Lung (tissue), 12 donors: Measurements from ENCODE around the gene TBC1D8. TPM values are rescaled to one million over a fixed set of nuclear protein-coding genes. Genes with fewer than 3 reads are reported as not detected.

Experiments used
- ATAC-seq: fragments of 200-7000 bp; cut with Tn5 transposase; one replicate; pipeline ENCODE4 v1.9.1; 2020; ENCODE audit warnings: moderate number of reproducible peaks; ENCODE audit not compliant: insufficient read depth, low FRiP score
- DNase-seq, 3 donors: peaks; one replicate each; pipeline ENCODE4 v3.0.0-alpha.2; 2013 to 2017
- H3K27ac ChIP-seq, 2 donors: one replicate each; pipeline ENCODE4 v1.5.1; 2013; ENCODE audit warnings: mild to moderate bottlenecking in 2 of 2, moderate library complexity in 2 of 2, control low read depth in 1 of 2, inconsistent platforms in 1 of 2, low read depth in 1 of 2, low read length in 1 of 2
- H3K27me3 ChIP-seq, 3 donors: one replicate each; pipeline ENCODE4 v1.5.1; 2013; ENCODE audit warnings: low read length in 2 of 3; ENCODE audit not compliant: control insufficient read depth in 3 of 3, insufficient read depth in 3 of 3
- H3K36me3 ChIP-seq, 4 donors: one replicate each; pipeline ENCODE4 v1.5.1; 2013; ENCODE audit warnings: low read length in 4 of 4, mild to moderate bottlenecking in 1 of 4, moderate library complexity in 1 of 4; ENCODE audit not compliant: control insufficient read depth in 4 of 4, insufficient read depth in 4 of 4
- H3K4me1 ChIP-seq, 5 donors: one replicate each; pipeline ENCODE4 v1.5.1; 2013; ENCODE audit warnings: low read length in 5 of 5, mild to moderate bottlenecking in 2 of 5, moderate library complexity in 1 of 5; ENCODE audit not compliant: control insufficient read depth in 5 of 5, insufficient read depth in 5 of 5
- H3K4me3 ChIP-seq: one replicate; pipeline ENCODE4 v1.5.1; 2013; ENCODE audit warnings: mild to moderate bottlenecking, control low read depth, moderate library complexity
- H3K9ac ChIP-seq, 2 donors: one replicate each; pipeline ENCODE4 v1.5.1; 2013; ENCODE audit warnings: low read length in 2 of 2, control low read depth in 1 of 2; ENCODE audit not compliant: insufficient read depth in 1 of 2
- H3K9me3 ChIP-seq, 4 donors: one replicate each; pipeline ENCODE4 v1.5.1; 2013; ENCODE audit warnings: low read length in 3 of 4, mild to moderate bottlenecking in 1 of 4, moderate library complexity in 1 of 4; ENCODE audit not compliant: control insufficient read depth in 4 of 4, insufficient read depth in 3 of 4
- CTCF ChIP-seq: IDR thresholded peaks from 2 replicates; pipeline ENCODE4 v1.5.1; 2012; ENCODE audit warnings: mild to moderate bottlenecking; ENCODE audit errors: control extremely low read depth, extremely low read depth
- WGBS, 2 donors: extraction: QIAGEN DNeasy Blood & Tissue Kit; methylation state at CpG; one replicate each; pipeline ENCODE4 v1.1.7; 2013; 5-methylcytosine and 5-hydroxymethylcytosine counted together
- polyA plus RNA-seq, 2 donors: library from polyadenylated mRNA; stranded (reverse); fragments of 200-250 nt; gene quantifications; one replicate each; pipeline ENCODE4 v1.2.1, GENCODE V29; 2013
- total RNA-seq, 2 donors: library from RNA; depleted of rRNA in 1 of 2; stranded (reverse); fragments of >200 nt in 1 of 2; gene quantifications; one replicate each; pipeline ENCODE4 v1.2.1, GENCODE V29; 2014 to 2021
- donor health status: control.
- donor health status: control.
- donor health status: Bipolar disorder and iron deficiency.
- donor health status: healthy.
- donor health status: DM: yes; HTN: yes; CAD: no.

TBC1D8 gene
- total and polyA plus RNA-seq, 4 donors = 15.8 to 40.7 (median 29.7) TPM

GRCh38 chr2:101064505-101064867 is 86.7 kb downstream of the TBC1D8 start:
- DNase-seq = no peak
- no peak for TF ChIP-seq CTCF
- H3K4me1 ChIP-seq = peaks cover 0 to 13% (median 0%) of the 10 kb centered on the region in 5 donors
- no peaks in the 10 kb centered on the region for H3K9me3 ChIP-seq
- H3K27me3 ChIP-seq = no peaks in the 10 kb centered on the region
- no peak overlapping the region for H3K4me3 ChIP-seq
- no peak overlapping the region for H3K9ac ChIP-seq
- peaks cover 0 to 2% (median 0%) of the 10 kb centered on the region in 4 donors for H3K36me3 ChIP-seq
- WGBS, 2 donors = 96 to 99% methylated on average over 3 of the region's 3 CpGs
- ATAC-seq = no peak
- H3K27ac ChIP-seq = no peak overlapping the region

- Histone ChIP-seq H3K4me3 (no peak overlapping the region), H3K36me3 (peaks cover 0 to 2% (median 0%) of the 10 kb centered on the region in 4 donors), H3K9ac (no peak overlapping the region), H3K27ac (no peak overlapping the region), H3K4me1 (peaks cover 0 to 13% (median 0%) of the 10 kb centered on the region in 5 donors), H3K9me3 (no peaks in the 10 kb centered on the region), H3K27me3 (no peaks in the 10 kb centered on the region)
- WGBS, 2 donors = 86 to 97% methylated on average over 2 of the region's 2 CpGs
- DNase-seq = no peak
- no peak for TF ChIP-seq CTCF
- ATAC-seq = no peak
Measured at GRCh38 chr2:101064125-101064502, 87.1 kb downstream of the TBC1D8 start.

- no peak overlapping the region for H3K9ac ChIP-seq
- no peak overlapping the region for H3K4me3 ChIP-seq
- H3K9me3 ChIP-seq = no peaks in the 10 kb centered on the region
- H3K27ac ChIP-seq = no peak overlapping the region
- ATAC-seq (no peak), DNase-seq (peak in 2 of 3 donors; percentile 43 to 54)
- WGBS, 2 donors = 63 to 85% methylated on average over 3 of the region's 3 CpGs
- no peak for TF ChIP-seq CTCF
- no peaks in the 10 kb centered on the region for H3K27me3 ChIP-seq
- H3K36me3 ChIP-seq = peaks cover 0 to 2% (median 0%) of the 10 kb centered on the region in 4 donors
- peaks cover 0 to 13% (median 0%) of the 10 kb centered on the region in 5 donors for H3K4me1 ChIP-seq
Measured at GRCh38 chr2:101063352-101064124, 87.6 kb downstream of the TBC1D8 start.
